ENCODE measurements around the gene EFCAB6. TPM values are rescaled to one million over a fixed set of nuclear protein-coding genes. Genes with fewer than 3 reads are reported as not detected.

Gene EFCAB6
- total and polyA plus RNA-seq, 2 of the 4 experiments (the other 2 are of a cell fraction) = 0.44 to 1.1 TPM

- Histone ChIP-seq H4K5ac (ENCODE audit: low read depth, low read length) (no peak overlapping the region), H3K18ac (ENCODE audit: low read depth, low read length) (no peak overlapping the region), H2AFZ (replicated peaks; ENCODE audit: low read length, poor library complexity) (no peak overlapping the region), H3K4me3 (ENCODE audit: insufficient read depth, low read depth, low read length) (no peak overlapping the region), H3K23ac (ENCODE audit: low read depth, low read length) (no peak overlapping the region), H4K8ac (ENCODE audit: low read depth in 2 of 2, low read length in 2 of 2) (no peak overlapping the region), H3K56ac (ENCODE audit: extremely low read depth, insufficient read depth, low read length) (no peak overlapping the region), H2AK5ac (ENCODE audit: low read depth, low read length) (no peak overlapping the region), H3K27me3 (ENCODE audit: control insufficient read depth, insufficient read depth, low read length) (peaks cover 15% of the 10 kb centered on the region; the same call in 1 of the 2 replicates), H3K9ac (ENCODE audit: low read depth, low read length) (no peak overlapping the region), H3K27ac (ENCODE audit: insufficient read depth, low read length) (no peak overlapping the region), H2BK120ac (ENCODE audit: low read depth, low read length) (no peak overlapping the region), H4K91ac (ENCODE audit: insufficient read depth, low read depth, low read length) (no peak overlapping the region), H3K36me3 (ENCODE audit: control insufficient read depth, insufficient read depth, low read length) (no peaks in the 10 kb centered on the region), H3K14ac (replicated peaks; ENCODE audit: low read depth, low read length) (no peak overlapping the region), H3K9me3 (ENCODE audit: control insufficient read depth, insufficient read depth, low read length) (no peaks in the 10 kb centered on the region), H3K79me1 (ENCODE audit: low read depth in 1 of 2, low read length in 2 of 2) (no peaks in the 10 kb centered on the region), H2BK20ac (ENCODE audit: low read depth, low read length) (no peak overlapping the region), H3K4me2 (ENCODE audit: low read depth, low read length) (no peak overlapping the region), H4K20me1 (ENCODE audit: insufficient read depth, low read length) (no peaks in the 10 kb centered on the region), H3K4ac (ENCODE audit: low read depth, low read length) (no peak overlapping the region), H3K4me1 (ENCODE audit: control insufficient read depth, insufficient read depth, low read length) (no peaks in the 10 kb centered on the region), H2BK5ac (ENCODE audit: low read depth, low read length, poor library complexity, severe bottlenecking) (no peak overlapping the region), H2AK9ac (replicated peaks; ENCODE audit: low read depth, low read length, poor library complexity) (no peak overlapping the region), H2BK15ac (ENCODE audit: low read depth, low read length) (no peak overlapping the region), H3K9me1 (ENCODE audit: insufficient read depth, low read length) (no peaks in the 10 kb centered on the region)
- no peak for TF ChIP-seq CEBPB (IDR thresholded peaks at IDR 0.05; ENCODE audit: low read depth, low read length)
- no peak for TF ChIP-seq BHLHE40 (IDR thresholded peaks at IDR 0.05; ENCODE audit: low read depth, low read length)
- no peak for TF ChIP-seq RFX5 (IDR thresholded peaks at IDR 0.05; ENCODE audit: low read depth, low read length)
- TF ChIP-seq MXI1 (IDR thresholded peaks at IDR 0.05; ENCODE audit: borderline replicate concordance, low read depth, low read length) = no peak
- TF ChIP-seq RAD21 (IDR thresholded peaks at IDR 0.05; ENCODE audit: low read length) = no peak
- TF ChIP-seq CTCF (conservative IDR thresholded peaks at IDR 0.05; ENCODE audit: low read depth, low read length) = no peak
- TF ChIP-seq, protein P1, sequence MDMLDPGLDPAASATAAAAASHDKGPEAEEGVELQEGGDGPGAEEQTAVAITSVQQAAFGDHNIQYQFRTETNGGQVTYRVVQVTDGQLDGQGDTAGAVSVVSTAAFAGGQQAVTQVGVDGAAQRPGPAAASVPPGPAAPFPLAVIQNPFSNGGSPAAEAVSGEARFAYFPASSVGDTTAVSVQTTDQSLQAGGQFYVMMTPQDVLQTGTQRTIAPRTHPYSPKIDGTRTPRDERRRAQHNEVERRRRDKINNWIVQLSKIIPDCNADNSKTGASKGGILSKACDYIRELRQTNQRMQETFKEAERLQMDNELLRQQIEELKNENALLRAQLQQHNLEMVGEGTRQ (IDR thresholded peaks at IDR 0.05; ENCODE audit: low read depth, low read length) = no peak
- TF ChIP-seq, protein P2, sequence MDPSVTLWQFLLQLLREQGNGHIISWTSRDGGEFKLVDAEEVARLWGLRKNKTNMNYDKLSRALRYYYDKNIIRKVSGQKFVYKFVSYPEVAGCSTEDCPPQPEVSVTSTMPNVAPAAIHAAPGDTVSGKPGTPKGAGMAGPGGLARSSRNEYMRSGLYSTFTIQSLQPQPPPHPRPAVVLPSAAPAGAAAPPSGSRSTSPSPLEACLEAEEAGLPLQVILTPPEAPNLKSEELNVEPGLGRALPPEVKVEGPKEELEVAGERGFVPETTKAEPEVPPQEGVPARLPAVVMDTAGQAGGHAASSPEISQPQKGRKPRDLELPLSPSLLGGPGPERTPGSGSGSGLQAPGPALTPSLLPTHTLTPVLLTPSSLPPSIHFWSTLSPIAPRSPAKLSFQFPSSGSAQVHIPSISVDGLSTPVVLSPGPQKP (IDR thresholded peaks at IDR 0.05; ENCODE audit: borderline replicate concordance, low read depth, low read length) = no peak
- TF ChIP-seq RCOR1 (IDR thresholded peaks at IDR 0.05; ENCODE audit: insufficient replicate concordance, low read length) = no peak
- TF ChIP-seq MAZ (IDR thresholded peaks at IDR 0.05; ENCODE audit: borderline replicate concordance, low read depth, low read length) = no peak
- no peak for TF ChIP-seq POLR2A (IDR thresholded peaks at IDR 0.05; ENCODE audit: low read depth, low read length)
- no peak for TF ChIP-seq SMC3 (IDR thresholded peaks at IDR 0.05; ENCODE audit: low read depth, low read length)
- TF ChIP-seq CHD1 (IDR thresholded peaks at IDR 0.05; ENCODE audit: low read depth, low read length) = no peak
- TF ChIP-seq MAFK (IDR thresholded peaks at IDR 0.05; ENCODE audit: low read depth, low read length) = no peak
- TF ChIP-seq FOS (IDR thresholded peaks at IDR 0.05; ENCODE audit: low read depth, low read length) = no peak
- TF ChIP-seq NFE2L2 (IDR thresholded peaks at IDR 0.05; ENCODE audit: low read depth, low read length) = no peak
- CTCF ChIA-PET = no interaction called here
- no TSS peak for BruUV-seq (replicated peaks)
- in situ Hi-C loops (cut with MboI; ENCODE audit: low sequenced_read_pairs) = no loop called here
- no peak for DNase-seq
- POLR2A ChIA-PET (ENCODE audit: unreplicated experiment) = no interaction called here
- 17% methylated on average over 1 of the region's 4 CpGs; no CpG with 5 or more reads in 1 of the 2 experiments for WGBS, 2 experiments (ENCODE audit: extremely low coverage in 2 of 2, insufficient read length in 1 of 2)
- ATAC-seq (ENCODE audit: low read depth) = no peak
- intact Hi-C loops (cut with micrococcal nuclease) = no loop called here
- dilution Hi-C loops (cut with HindIII; ENCODE audit: low sequenced_read_pairs, unreplicated experiment) = no loop called here
Observed at GRCh38 chr22:43571181-43571580, 240.9 kb downstream of the EFCAB6 start.
